ENCODE measurements around the gene ULBP1.
"Not testable (repeated sequence)": the region's sequence is repeated elsewhere in the genome, so short reads cannot be mapped to it uniquely, and the experiment has no call there.

The ULBP1 gene

GRCh38 chr6:150004101-150004782, 40.5 kb downstream of the ULBP1 start:
- DNase-seq (ENCODE audit: low spot score) (no peak), FAIRE-seq (no peak)

- peak; percentile 76 for DNase-seq (ENCODE audit: low spot score)
- FAIRE-seq: no peak
Measured at GRCh38 chr6:150004783-150005717, 41.3 kb downstream of the ULBP1 start.

GRCh38 chr6:150005761-150006651, 42.3 kb downstream of the ULBP1 start:
- no peak for FAIRE-seq
- no peak for DNase-seq (ENCODE audit: low spot score)

- no peak for FAIRE-seq
- DNase-seq (ENCODE audit: low spot score): no peak
Measured at GRCh38 chr6:150006961-150007464, 43.3 kb downstream of the ULBP1 start.

- FAIRE-seq (no peak), DNase-seq (ENCODE audit: low spot score) (no peak)
Measured at GRCh38 chr6:150008588-150008987, 44.8 kb downstream of the ULBP1 start.

GRCh38 chr6:150012846-150013784, 49.4 kb downstream of the ULBP1 start:
- not testable (repeated sequence) for DNase-seq (ENCODE audit: low spot score); FAIRE-seq

GRCh38 chr6:150013785-150014622, 50.3 kb downstream of the ULBP1 start:
- DNase-seq (ENCODE audit: low spot score); FAIRE-seq: not testable (repeated sequence)

- not testable (repeated sequence) for FAIRE-seq; DNase-seq (ENCODE audit: low spot score)
Measured at GRCh38 chr6:150014623-150015280, 51.0 kb downstream of the ULBP1 start.

GRCh38 chr6:150015281-150016001, 51.7 kb downstream of the ULBP1 start:
- not testable (repeated sequence) for DNase-seq (ENCODE audit: low spot score); FAIRE-seq

GRCh38 chr6:150016324-150017185, 52.8 kb downstream of the ULBP1 start:
- peak; percentile 23 for DNase-seq (ENCODE audit: low spot score)
- no peak for FAIRE-seq

GRCh38 chr6:150017186-150017521, 53.4 kb downstream of the ULBP1 start:
- not testable (repeated sequence) for DNase-seq (ENCODE audit: low spot score); FAIRE-seq

- FAIRE-seq: no peak
- no peak for DNase-seq (ENCODE audit: low spot score)
Measured at GRCh38 chr6:150018846-150019580, 55.3 kb downstream of the ULBP1 start.

- not testable (repeated sequence) for FAIRE-seq; DNase-seq (ENCODE audit: low spot score)
Measured at GRCh38 chr6:150021870-150022269, 58.1 kb downstream of the ULBP1 start.

All from RCC 7860 (cell line).